ENCODE results near the gene LRIT2. TPM values are rescaled to one million over a fixed set of nuclear protein-coding genes. Genes with fewer than 3 reads are reported as not detected.

Gene LRIT2
- total RNA-seq, 2 experiments from 2014 or later: not detected

DNA sequence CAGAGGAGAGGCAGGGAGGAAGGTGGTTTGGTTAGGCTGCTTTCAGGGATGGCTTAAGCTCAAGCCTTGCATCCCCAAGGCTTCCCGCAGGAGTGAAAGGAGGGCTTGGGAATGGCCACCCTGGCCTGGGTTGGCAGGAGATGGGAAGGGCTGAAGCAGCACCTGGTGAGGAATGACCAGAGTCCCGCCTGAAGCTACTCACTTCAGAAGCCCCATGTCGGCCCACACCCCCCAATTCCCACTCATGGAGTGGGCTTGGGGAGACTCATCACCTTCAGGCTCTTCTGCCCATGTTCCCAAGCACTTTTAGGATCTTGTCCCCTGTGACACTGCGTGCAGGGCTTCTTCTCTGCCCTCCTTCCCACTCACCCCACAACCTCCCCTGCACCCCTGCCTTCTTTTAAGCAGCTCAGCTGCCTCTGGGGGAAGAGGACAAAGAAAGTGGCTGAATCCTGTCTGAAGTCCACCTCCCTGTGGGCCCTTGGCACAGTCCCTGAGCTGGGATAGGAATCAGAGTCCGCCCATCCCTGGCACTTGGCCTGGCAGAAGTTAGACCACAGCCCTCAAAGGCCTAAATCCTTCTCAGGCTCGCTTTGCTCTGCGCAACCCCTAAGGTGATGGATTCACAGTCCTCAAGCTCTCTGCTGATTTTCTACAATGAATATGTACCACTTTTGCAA, 36.0 kb upstream of the LRIT2 start:
- POLR2A ChIA-PET: no interaction called here
- H3K4me1 ChIP-seq (ENCODE audit: insufficient read depth, low read length, poor library complexity, severe bottlenecking): no peaks in the 10 kb centered on the region
- TF ChIP-seq CTCF (conservative IDR thresholded peaks at IDR 0.05; ENCODE audit: low read length): no peak
- no peak for TF ChIP-seq EZH2phosphoT487 (IDR thresholded peaks at IDR 0.05; ENCODE audit: borderline replicate concordance, low read depth, low read length)
- H3K4me3 ChIP-seq (ENCODE audit: low read depth, low read length, poor library complexity, severe bottlenecking): no peak overlapping the region
- CTCF ChIA-PET (ENCODE audit: unreplicated experiment): no interaction called here
- BruUV-seq (replicated peaks): no TSS peak
- H3K27ac ChIP-seq (ENCODE audit: low read depth, low read length, poor library complexity, severe bottlenecking): no peak overlapping the region
- H3K4me2 ChIP-seq (ENCODE audit: low read length): no peak overlapping the region
- intact Hi-C loops (cut with micrococcal nuclease; ENCODE audit: unreplicated experiment): loop anchor here (10.0 kb wide), 1 partner anchor 163 kb away; no protein-coding TSS in a partner anchor
- H3K9me2 ChIP-seq (ENCODE audit: insufficient read depth, low read length): no peaks in the 10 kb centered on the region
- no peaks in the 10 kb centered on the region for H3K79me2 ChIP-seq (ENCODE audit: insufficient read depth, low read depth, low read length)
- no peaks in the 10 kb centered on the region for H3K36me3 ChIP-seq (ENCODE audit: insufficient read depth, low read length)
- no peak for DNase-seq (ENCODE audit: low spot score)
- no peaks in the 10 kb centered on the region for H3K9me3 ChIP-seq (ENCODE audit: low read length)
- no peak overlapping the region for H2AFZ ChIP-seq (ENCODE audit: low read length)
- H4K20me1 ChIP-seq (ENCODE audit: insufficient read depth, low read length): no peaks in the 10 kb centered on the region

- TF ChIP-seq CTCF (conservative IDR thresholded peaks at IDR 0.05; ENCODE audit: low read length) (no peak), EZH2phosphoT487 (IDR thresholded peaks at IDR 0.05; ENCODE audit: borderline replicate concordance, low read depth, low read length) (no peak)
- DNase-seq (ENCODE audit: low spot score): no peak
- no peaks in the 10 kb centered on the region for H3K36me3 ChIP-seq (ENCODE audit: insufficient read depth, low read length)
- no peaks in the 10 kb centered on the region for H3K4me1 ChIP-seq (ENCODE audit: insufficient read depth, low read length, poor library complexity, severe bottlenecking)
- H3K9me2 ChIP-seq (ENCODE audit: insufficient read depth, low read length): no peaks in the 10 kb centered on the region
- H3K9me3 ChIP-seq (ENCODE audit: low read length): no peaks in the 10 kb centered on the region
- no peak overlapping the region for H2AFZ ChIP-seq (ENCODE audit: low read length)
- no TSS peak for BruUV-seq (replicated peaks)
- no peak overlapping the region for H3K4me3 ChIP-seq (ENCODE audit: low read depth, low read length, poor library complexity, severe bottlenecking)
- no peak overlapping the region for H3K4me2 ChIP-seq (ENCODE audit: low read length)
- intact Hi-C loops (cut with micrococcal nuclease; ENCODE audit: unreplicated experiment): no loop called here
- no peaks in the 10 kb centered on the region for H4K20me1 ChIP-seq (ENCODE audit: insufficient read depth, low read length)
- no peaks in the 10 kb centered on the region for H3K79me2 ChIP-seq (ENCODE audit: insufficient read depth, low read depth, low read length)
- ChIA-PET CTCF (ENCODE audit: unreplicated experiment) (no interaction called here), POLR2A (no interaction called here)
- H3K27ac ChIP-seq (ENCODE audit: low read depth, low read length, poor library complexity, severe bottlenecking): no peak overlapping the region
Measured at GRCh38 chr10:84258034-84258695, 32.8 kb upstream of the LRIT2 start.
